Adrenal gland (tissue), 5 donors: ENCODE results near the gene PDLIM3.

ENCODE experiments used
- POLR2A ChIP-seq, 2 donors: fragments of 450-650 bp; IDR thresholded peaks; one replicate each; pipeline ENCODE4 v1.6.1; 2017; ENCODE audit warnings: antibody characterized with exemption in 2 of 2, mild to moderate bottlenecking in 2 of 2, moderate library complexity in 1 of 2
- TF ChIP-seq, protein P1 (sequence below), 6 experiments: fragments of 450-650 bp in 4 of 6; fragments of 200-600 bp in 2 of 6; sonication (generic) in 1 of 6; IDR thresholded peaks; 1 replicate in 5 of 6; 2 replicates in 1 of 6; pipeline versions ENCODE4 v1.5.1 to v1.8.0; 2016 to 2021; ENCODE audit warnings: antibody characterized with exemption in 6 of 6, mild to moderate bottlenecking in 2 of 6, moderate library complexity in 1 of 6
- donor health status: DM: no; HTN: no; CAD: no.

GRCh38 chr4:185468999-185469398, 66.3 kb downstream of the PDLIM3 start:
- no peak for TF ChIP-seq POLR2A (IDR thresholded peaks at IDR 0.05)
- TF ChIP-seq, protein P1, sequence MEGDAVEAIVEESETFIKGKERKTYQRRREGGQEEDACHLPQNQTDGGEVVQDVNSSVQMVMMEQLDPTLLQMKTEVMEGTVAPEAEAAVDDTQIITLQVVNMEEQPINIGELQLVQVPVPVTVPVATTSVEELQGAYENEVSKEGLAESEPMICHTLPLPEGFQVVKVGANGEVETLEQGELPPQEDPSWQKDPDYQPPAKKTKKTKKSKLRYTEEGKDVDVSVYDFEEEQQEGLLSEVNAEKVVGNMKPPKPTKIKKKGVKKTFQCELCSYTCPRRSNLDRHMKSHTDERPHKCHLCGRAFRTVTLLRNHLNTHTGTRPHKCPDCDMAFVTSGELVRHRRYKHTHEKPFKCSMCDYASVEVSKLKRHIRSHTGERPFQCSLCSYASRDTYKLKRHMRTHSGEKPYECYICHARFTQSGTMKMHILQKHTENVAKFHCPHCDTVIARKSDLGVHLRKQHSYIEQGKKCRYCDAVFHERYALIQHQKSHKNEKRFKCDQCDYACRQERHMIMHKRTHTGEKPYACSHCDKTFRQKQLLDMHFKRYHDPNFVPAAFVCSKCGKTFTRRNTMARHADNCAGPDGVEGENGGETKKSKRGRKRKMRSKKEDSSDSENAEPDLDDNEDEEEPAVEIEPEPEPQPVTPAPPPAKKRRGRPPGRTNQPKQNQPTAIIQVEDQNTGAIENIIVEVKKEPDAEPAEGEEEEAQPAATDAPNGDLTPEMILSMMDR (IDR thresholded peaks at IDR 0.05): no peak
